Adipose tissue (tissue), 3 donors: ENCODE data around the gene ADARB1. TPM values are rescaled to one million over a fixed set of nuclear protein-coding genes. Genes with fewer than 3 reads are reported as not detected.

Source experiments
- H3K27ac ChIP-seq: one replicate; pipeline ENCODE4 v1.5.1; 2013; ENCODE audit warnings: low read depth, low read length
- whole genome bisulfite sequencing, 3 donors: extraction: QIAGEN DNeasy Blood & Tissue Kit; methylation state at CpG; one replicate each; pipeline ENCODE4 v1.1.7; 2013; 5-methylcytosine and 5-hydroxymethylcytosine counted together
- polyA plus RNA-seq, 3 donors: library from polyadenylated mRNA; stranded (reverse); fragments of 200-250 nt; gene quantifications; one replicate each; pipeline ENCODE4 v1.2.3, GENCODE V29; 2013
- donor health status: healthy with polysubstance abuse.
- donor health status: Bipolar disorder and iron deficiency.
- donor health status: healthy.

Gene ADARB1
- polyA plus RNA-seq, 3 donors: 2.7 to 17.9 (median 13.0) TPM

DNA sequence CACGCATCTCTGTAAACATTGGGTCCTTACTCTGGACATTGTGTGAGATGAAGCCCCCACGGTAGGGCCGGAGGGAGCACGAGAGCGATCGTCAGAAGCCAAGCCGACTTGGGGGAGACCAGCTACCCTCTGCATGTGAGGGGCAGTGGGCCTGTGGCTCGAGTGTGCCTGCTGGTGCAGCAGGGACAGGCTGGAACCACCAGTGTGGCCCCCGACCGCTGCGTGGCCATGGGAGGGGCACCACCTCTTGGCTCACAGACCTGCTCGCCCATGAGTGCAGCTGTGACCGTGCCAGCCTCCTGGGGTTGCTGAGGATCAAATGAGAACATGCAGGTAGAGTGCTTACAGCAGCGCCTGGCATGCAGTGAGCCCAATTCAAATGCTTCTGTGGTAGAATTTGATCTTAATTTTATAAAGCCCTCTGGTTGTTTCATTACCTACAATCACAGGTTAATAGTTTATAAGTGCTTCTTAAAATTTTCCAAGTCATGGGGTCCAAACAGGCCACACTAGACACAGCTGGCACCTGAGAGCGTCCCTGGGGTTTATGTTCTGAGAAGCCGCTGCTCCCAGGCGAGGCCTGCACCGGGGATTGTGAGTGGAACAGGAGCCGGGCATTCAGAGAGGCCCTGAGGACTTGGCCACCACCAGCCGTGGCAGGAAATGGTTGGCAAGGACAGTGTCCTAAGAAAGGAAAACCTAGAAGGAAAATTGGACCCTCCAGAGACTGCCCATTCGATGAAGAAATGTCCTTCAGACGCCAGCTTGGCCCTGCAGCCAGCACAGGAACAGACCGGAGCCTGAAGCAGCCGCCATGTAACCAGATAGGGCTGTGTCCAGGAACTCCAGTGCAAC is 22.6 kb upstream of the ADARB1 start:
- H3K27ac ChIP-seq: no peak overlapping the region
- 77 to 79% (median 77%) methylated on average over 24 of the region's 24 CpGs for WGBS, 3 donors

DNA sequence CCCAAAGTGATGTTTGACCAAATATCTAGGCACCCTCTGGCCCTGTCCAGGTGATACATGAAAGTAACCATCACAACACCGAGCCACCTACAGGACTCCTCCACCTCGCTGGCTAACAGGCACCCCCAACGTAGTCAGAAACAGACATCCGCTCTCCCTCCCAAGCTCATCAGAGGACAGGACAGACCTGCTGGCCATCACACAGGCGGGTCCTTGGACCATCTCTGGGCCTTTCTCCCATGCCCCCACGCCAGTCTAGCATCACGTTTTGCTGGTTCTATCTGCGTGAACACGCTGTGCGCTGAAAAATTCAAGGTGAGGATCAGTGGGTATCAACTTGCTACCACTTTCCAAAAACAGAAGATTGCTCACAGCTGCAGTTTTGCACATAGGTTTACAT is 21.4 kb upstream of the ADARB1 start:
- 73 to 92% (median 80%) methylated on average over 10 of the region's 10 CpGs for WGBS, 3 donors
- H3K27ac ChIP-seq: no peak overlapping the region

DNA sequence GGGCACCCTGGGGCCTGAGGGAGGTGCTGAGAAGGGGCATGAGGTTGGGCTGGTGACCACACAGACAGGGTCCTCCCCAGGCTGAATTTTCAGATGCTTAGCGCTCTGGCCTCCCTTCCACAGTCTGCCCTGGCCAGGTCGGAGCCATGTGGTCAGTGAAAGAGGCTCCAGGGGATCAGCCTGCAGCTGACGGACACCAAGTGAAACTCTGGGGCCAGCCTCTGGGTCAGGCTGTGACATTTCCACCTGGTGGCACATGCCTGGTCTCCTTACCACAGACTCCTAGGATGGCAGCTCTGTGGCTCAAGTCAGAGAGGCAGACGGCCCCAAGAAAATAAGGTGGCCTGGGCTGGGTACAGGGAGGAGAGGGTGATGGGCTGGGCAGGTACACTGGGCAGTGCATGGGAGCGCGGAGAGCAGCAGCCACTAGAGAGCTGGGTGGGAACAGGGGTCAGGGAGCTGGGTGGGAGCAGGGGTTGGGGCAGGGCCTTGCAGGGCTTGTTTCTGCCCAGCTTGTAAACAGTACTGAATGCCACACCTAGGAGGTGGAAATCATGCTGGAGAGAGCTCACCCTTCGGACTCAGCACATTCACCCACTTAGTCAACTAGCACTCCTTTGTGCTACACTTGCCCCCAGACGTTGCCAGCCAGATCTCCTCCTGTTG is 20.7 kb upstream of the ADARB1 start:
- H3K27ac ChIP-seq: no peak overlapping the region
- WGBS, 3 donors: 77 to 89% (median 87%) methylated on average over 8 of the region's 8 CpGs

DNA sequence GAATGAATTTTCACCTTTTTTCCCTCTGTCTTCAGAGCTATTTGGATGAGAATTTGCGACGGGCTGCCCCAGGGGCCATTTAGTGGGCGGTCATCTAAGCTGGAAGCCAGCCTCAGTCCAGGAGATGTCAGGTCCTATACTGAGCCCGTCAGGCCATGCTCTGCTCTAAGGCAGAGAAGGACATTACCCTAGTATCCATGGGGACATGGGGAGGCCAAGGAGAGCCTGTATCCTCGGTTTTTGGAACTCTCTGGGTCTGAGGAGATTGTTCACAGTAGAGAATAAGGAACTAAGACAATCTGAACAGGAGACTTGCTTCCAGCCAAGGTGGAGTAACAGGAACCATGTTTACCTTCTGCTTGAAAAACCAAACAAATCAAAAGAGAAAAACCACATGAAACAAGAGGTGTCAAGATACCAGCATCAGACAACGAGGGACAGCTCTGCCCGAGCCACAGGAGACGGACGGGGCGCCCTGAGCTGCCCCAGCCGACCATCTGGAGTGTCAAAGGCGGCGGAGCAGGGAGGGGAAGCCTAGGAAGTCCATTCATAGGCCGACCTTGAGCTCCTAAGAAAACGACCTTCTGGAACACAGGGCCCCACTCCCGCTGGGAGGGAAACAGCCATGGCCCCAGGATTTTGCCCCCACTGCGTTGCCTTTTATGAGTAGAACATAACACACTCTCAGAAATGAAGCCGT is 20.0 kb upstream of the ADARB1 start:
- 52 to 84% (median 84%) methylated on average over 18 of the region's 18 CpGs for WGBS, 3 donors
- no peak overlapping the region for H3K27ac ChIP-seq

DNA sequence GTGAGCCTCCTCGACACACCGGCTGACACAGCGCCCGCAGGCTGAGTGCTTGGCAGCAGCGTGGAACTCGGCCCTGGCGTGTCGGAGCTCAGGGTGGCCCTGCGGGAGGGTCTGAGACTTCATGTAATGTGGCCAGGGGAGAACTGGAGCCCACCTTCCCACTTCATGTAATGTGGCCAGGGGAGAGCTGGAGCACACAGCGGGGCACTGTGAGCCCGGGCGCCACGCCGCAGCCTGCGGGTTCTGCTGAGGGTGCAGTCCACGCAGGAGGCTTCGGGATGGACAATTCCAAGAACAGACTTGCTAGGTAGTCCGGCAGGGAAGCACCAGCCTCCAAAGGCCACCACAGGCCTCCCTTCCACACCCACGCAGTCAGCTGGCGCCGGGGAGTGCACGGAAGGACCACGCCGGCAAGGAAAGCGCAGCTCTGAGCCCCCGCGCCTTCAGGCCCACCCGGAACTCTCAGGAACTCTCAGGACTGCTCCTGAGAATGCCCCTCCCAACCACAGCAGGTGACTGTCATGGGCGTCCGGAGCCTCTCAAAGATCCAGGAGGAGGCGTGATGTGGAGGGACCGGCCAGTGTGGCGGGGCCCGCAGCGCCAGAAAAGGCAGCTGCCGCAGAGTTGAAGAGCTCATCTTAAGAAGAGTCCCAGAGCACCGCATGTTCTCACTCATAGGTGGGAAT is 19.3 kb upstream of the ADARB1 start:
- 80 to 95% (median 90%) methylated on average over 37 of the region's 37 CpGs for WGBS, 3 donors

DNA sequence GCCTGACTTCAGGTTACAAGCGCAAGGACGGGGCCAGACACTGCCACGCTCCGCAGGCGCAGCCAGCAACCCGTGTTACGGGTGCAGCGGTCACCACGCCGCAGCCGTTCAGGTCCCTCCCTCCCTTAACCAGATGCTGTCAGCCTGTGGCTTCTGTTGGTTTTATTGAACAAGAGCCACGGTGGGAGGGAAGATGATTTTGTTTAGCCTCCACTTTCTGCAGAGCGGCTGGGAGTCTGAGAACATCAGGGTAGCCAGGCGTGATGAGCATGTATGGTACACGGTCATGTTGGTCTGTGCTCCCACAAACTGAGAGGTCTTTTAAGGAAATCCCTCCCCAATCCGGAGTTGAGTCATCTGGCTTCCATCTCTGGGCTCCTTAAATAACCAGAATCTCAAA is 18.5 kb upstream of the ADARB1 start:
- H3K27ac ChIP-seq: no peak overlapping the region
- 64 to 77% (median 66%) methylated on average over 16 of the region's 16 CpGs for WGBS, 3 donors

More for the DNA sequence above, 19.3 kb upstream of the ADARB1 start:
- no peak overlapping the region for H3K27ac ChIP-seq

DNA sequence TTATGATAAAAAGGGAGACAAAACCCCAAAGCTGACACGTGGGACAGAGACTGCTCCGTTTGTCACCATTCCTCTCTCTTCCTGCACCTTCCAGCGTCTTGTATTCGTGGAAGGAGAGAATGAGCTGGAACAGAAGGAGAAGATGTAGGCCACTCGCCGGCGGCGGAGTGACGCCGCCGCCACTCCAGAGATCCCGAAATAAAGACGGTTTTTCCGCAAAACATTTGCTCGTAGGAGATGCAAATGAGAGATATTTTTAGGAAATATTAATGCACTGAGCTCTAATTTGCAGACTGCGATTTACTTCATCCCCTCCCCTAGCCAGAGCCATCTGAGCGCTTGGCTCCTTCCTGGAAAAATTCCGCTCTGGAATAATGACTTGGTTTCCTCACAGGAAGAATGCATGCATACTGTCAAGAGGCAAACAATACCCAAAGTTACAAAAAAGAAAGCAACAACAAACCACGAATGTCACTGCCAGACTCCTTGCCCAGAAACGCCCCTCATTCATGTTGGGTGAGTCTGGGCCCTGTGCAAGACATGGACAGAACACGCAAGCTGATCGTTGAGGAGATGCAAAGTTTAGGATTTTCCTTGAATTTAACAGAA is 18.0 kb upstream of the ADARB1 start:
- 58 to 72% (median 60%) methylated on average over 22 of the region's 22 CpGs for whole genome bisulfite sequencing, 3 donors
- H3K27ac ChIP-seq: no peak overlapping the region

DNA sequence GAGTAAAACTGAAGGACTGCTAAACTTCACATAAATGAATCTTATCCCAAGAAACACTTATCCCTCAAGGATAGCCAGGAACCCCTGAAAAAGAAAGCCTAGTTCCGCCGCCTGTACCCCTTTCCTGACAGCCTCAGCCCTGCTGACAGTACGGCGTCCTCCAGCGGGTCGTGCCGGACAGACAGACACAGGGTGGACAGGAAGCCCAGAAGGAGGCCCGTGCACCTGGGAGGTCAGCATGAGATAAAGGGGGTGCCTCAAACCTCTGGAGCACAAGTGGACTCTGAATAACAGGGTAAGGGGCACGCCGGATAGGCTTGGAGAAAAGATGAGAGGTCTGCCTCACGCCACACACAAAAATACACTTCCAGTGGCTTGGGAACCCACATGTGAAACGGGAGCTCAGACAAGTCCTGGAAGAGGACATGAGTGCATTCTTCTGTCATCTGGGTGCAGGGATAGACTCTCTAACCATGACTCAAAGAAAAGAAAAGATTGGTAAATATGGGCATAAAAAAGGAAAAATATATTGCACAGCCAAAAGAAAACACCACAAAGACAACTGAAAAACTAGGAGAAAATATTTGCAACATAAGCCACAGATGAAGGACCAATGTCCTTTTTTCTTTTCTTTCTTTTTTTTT is 17.3 kb upstream of the ADARB1 start:
- H3K27ac ChIP-seq: no peak overlapping the region
- 81 to 82% (median 81%) methylated on average over 12 of the region's 12 CpGs for WGBS, 3 donors

DNA sequence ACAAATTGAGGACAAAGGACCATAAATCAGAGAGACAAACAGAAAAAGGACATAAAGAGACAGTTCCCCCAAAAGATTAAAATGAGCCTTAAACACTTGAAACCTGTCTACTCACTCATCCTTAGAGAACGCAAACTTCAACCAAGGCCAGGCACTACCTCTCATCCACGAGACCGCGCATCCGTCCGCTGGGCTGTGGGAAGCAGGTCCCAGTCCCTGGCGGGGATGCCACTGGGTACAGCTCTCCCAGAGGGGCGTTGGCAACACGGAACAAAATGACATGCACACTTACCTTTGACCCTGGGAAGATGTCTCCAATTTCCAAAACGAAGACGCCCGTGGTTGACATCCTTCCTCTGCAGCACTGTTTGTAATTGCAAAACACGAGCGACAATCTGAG is 16.5 kb upstream of the ADARB1 start:
- WGBS, 3 donors: 71 to 80% (median 76%) methylated on average over 14 of the region's 14 CpGs
- H3K27ac ChIP-seq: no peak overlapping the region

DNA sequence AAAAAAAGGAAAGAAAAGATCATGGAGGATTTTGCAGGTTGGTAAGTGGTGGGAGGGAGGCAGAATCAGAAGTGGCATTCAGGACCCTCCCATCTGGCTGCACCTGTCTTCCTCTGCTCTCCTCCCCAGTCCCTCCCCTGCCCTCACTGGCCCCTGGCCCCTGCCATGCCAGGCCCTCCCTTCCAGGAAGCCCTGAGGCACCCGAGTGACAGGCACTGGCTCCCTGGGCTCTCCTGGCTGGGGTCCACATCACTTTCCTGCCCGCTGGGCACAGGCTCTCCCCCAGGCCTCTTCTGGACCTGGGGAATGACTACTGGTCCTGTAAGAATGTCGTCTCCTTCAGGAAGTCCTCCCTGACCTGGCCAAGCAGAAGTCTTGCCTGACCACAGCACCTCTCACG is 15.3 kb upstream of the ADARB1 start:
- H3K27ac ChIP-seq: no peak overlapping the region
- 70 to 81% (median 72%) methylated on average over 4 of the region's 4 CpGs for WGBS, 3 donors

DNA sequence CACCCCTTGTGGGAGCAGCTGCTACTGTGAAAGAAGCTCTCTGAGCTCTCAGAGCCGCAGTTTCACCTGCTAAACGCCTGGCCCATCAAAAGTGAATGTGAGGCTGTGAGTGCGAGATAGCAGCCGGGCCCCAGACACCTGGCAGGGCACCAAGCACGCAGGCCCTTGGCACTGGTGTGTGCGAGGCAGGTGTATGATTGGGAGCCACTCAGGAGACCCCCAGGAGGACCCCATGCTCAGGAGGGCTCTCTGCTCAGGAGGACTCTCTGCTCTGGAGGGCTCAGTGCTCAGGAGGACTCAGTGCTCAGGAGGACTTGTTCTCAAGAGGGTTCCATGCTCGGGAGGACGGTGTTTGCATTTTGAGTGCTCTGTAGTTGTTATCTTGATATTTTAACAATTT is 14.3 kb upstream of the ADARB1 start:
- H3K27ac ChIP-seq: no peak overlapping the region
- 78 to 90% (median 86%) methylated on average over 8 of the region's 8 CpGs for WGBS, 3 donors

DNA sequence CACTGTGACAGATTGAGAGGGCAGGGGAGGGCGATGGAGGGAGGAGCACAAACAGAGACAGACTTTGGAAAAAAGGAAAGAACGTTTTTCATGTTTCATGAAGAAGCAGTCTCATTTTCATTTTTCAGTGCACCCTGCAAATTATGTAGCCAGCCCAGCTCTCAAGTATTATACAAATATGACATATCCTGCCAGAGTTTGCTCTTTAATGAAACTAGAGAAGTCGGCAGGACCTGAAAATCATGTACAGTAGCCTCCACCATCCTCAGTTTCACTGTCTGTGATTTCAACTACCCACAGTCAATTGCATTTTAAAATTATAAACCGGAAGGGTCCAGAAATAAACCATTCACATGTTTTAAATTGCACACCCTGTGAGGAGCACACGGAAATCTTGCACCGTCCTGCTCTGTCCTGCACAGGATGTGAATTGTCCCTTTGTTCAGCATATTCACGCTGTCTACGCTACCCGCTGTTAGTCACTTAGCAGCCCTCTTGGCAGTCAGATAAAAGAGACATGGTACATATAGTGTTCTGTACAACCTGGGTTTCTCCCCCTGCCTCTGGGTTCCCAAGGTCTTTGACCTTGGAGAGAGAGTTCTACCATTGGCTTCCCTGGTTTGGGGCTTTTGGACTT is 13.6 kb upstream of the ADARB1 start:
- no peak overlapping the region for H3K27ac ChIP-seq
- WGBS, 3 donors: 57 to 78% (median 73%) methylated on average over 9 of the region's 9 CpGs

DNA sequence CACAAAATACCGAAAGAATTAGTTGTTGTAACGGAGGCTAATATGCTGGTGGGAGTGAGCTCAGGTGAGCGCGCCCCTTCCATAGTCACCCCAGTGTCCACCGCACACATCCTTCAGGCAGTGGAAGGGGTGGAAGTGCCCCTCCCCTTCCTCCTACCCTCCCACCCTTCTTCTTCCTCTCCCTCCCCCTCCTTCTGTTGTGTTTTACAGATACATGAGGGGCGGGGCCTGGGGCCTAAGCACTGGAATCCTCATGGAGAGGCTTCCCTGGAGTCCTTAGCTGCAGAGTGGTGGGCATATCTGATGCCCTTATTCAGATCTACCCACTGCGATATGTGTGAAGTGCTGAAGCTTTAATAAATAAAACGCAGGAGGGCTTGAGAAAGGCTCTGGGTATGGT is 10.3 kb upstream of the ADARB1 start:
- no peak overlapping the region for H3K27ac ChIP-seq
- WGBS, 3 donors: 78 to 89% (median 80%) methylated on average over 8 of the region's 8 CpGs

DNA sequence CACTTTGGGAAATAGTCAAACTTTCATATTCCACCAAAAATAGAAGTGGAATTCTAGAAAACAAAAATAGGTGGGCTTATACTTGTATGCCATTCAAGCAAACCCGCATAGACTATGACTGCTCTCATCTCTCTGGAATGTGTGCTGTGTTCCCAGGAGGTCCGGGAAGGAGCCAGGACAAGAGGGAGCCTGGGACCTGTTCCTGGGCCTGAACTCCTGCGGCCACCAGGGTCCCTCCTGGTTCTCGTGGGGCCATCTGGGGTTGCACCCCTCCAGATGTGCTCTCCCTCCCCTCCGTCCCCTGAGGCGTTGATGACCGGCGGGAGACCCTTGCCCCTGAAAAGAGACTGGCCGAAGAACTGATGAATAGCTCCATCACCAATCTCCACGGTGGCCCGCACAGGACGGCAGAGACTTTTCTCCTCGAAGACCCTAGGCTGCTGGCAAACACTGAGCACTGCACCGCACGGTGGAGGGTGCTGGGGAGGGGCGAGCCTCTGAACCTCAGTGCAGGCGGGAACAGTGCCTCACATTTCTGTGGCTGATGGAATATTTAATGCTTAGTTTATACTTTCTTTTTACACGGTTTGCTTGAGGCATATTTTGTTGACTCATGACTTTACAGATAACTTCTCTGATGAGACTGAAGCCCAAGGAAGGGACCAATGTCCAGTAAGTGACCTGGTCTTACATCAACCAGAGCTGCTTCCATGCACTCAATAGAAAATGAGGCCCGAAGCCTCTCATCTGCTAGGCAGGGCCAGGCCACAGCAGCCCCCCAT is 9.6 kb upstream of the ADARB1 start:
- WGBS, 3 donors: 81 to 82% (median 82%) methylated on average over 19 of the region's 19 CpGs
- H3K27ac ChIP-seq: no peak overlapping the region

DNA sequence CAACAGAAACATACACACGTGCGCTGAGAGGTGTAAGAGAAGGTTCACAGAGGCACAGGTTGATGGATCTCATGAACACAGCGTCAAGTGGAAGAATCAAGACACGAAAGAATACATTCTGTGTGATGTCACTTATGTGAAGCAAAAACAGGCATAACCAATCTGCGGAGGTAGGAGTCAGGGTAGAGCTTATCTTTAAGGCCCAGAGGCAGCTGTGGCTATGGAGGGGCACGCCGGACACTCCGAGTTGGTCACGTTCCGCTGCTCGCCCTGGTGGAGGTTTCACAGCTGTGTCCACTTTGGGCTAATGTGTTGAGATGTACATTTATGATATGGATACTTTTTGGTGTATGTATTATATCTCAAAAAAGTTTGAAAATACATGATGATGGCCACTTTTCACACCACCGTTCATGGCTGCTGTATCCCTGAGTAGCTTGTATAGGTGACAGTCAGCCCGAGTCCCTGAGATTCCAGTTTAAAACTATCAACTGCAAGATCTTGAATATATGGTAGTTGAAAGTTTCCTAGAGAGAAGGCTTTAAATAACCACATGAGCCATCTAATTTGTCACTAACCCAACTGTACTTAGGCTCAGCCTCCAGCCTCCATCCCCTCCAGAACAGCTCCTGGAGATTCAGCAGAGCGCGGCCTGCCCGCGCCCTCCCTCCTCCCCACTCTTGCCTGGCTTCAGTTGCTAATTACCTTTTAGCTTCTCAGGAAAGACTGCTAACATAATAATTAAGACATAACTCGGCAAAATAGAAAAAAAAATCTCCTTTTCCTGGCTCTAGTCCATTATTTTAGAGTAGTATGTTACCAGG is 6.7 kb upstream of the ADARB1 start:
- H3K27ac ChIP-seq: no peak overlapping the region
- 84 to 90% (median 87%) methylated on average over 18 of the region's 18 CpGs for WGBS, 3 donors

DNA sequence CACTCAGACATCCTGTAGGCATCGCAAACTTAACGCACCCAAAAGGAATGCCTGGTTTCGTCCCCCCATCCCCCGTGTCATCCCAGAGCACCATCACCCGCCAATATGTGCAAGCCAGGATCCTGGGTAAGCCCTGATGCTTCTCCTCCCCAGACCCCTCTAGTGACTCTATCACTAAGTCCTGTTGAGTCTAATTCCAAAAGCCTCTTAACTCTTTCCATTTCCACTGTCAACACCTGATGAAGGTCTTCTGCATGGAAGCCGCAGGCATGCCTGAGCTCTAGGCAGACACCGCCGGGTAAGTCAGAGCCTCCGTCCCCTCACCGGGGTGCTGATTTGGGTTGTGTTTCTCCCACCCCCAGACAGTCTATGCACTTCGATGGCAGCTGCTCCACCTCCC is 5.3 kb upstream of the ADARB1 start:
- no peak overlapping the region for H3K27ac ChIP-seq
- WGBS, 3 donors: 91 to 94% (median 92%) methylated on average over 11 of the region's 11 CpGs
